GM21360 (cell line): ENCODE results near the gene SCAMP3.
"Not testable (repeated sequence)": the region's sequence is repeated elsewhere in the genome, so short reads cannot be mapped to it uniquely, and the experiment has no call there.

Experiments used
- ATAC-seq: cut with Tn5 transposase; IDR thresholded peaks from one replicate; pipeline ENCODE4 v1.9.1; 2021; ENCODE audit warnings: mild to moderate bottlenecking, moderate library complexity; ENCODE audit not compliant: unreplicated experiment

SCAMP3 gene

GRCh38 chr1:155255243-155256007, 6.7 kb downstream of the SCAMP3 start, which contains the start of gene ENTREP3:
Gene ENTREP3 (minus strand): TSS chr1:155255483. CDS start chr1:155254877, 606 bp downstream.
- peak; percentile 42 for ATAC-seq

- no peak for ATAC-seq
These were observed 7.4 kb downstream of the SCAMP3 start for GRCh38 chr1:155254714-155255242.

DNA sequence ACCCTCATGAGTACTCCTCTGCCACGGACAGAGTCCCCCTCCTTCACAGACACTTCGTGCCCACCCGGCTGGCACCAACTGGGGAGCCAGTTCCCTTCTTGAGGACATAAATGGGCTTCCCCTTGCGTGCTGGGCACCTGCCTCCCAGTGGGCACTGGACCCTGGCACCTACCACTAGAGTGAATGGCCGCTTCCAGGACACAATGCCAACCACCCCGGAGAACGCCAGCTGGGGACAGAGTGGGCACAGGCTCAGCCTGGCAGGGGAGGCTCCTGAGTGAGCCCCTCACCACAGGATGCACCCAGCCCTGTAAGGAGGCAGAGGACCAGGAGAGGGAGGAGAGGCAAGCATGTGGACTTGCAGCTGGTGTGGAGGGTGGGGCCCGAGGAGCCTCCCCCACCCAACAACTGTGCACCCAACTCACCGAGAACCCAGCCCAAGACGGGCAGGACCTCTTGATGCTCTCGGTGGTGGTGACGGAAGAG, 7.9 kb downstream of the SCAMP3 start:
- no peak for ATAC-seq

DNA sequence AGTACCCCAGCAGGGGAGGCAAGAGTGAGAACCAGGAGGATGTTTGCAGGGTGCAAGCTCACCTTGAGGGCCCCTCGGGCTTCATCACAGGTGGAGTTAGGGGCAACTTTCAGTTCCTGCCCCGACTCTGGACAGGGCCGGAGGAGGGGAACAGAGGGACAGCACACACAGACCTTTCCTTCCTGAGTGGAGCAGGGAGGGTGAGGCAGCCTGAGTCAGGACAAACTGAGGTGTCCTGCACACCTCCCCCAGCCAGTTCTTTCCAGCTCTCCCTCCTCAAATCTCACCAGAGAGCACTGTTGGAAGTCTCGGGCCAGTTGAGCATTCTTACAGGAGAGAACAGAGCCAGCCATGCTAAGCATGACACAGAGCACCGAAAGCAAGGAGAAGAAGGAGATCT, 8.4 kb downstream of the SCAMP3 start:
- ATAC-seq: no peak

- no peak for ATAC-seq
These were observed 9.0 kb downstream of the SCAMP3 start for GRCh38 chr1:155253208-155253607.

DNA sequence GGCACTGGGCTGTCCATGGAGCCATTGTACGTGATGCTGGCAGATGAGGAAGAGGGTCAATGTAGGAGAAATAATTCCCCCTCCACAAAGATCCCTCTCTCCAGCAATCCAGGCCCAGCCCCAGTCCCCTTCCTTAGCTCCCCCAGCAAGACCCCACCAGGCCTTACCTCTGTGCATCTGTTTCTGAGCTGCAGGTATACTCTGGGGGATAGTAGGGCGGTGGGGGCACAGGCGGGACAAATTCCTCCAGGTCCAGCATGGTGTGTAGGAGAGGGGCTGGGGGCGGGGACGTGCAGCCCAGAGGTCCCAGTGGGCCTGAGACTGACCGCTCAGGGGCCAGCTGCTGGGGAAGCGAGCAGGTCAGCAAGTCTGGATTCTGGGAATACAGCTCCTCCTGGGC, 10.6 kb downstream of the SCAMP3 start:
- ATAC-seq: no peak

- peak; percentile 66 for ATAC-seq
These were observed 11.3 kb downstream of the SCAMP3 start for GRCh38 chr1:155250633-155251449.

DNA sequence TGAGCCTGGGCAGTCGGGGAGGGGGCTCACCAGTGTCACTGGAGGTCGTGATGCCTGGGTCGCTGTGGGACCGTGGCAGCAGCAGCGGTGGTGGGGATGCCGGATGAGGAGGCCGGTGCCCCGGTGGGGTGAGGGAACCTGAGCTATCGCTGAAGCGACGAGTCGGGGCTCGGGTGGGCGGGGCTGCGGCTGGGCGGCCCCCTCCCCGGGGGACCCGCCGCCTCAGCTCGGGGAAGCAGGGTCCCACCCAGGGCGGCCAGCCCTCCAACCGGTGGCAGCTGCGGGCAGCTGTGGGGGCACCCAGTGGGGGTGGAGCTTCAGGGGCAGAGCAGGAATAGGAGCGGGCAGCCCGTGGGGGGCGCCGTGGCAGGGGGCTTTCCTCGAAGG, 11.9 kb downstream of the SCAMP3 start:
- ATAC-seq: peak; percentile 16

- ATAC-seq: no peak
These were observed 14.2 kb downstream of the SCAMP3 start for GRCh38 chr1:155247667-155248553.

DNA sequence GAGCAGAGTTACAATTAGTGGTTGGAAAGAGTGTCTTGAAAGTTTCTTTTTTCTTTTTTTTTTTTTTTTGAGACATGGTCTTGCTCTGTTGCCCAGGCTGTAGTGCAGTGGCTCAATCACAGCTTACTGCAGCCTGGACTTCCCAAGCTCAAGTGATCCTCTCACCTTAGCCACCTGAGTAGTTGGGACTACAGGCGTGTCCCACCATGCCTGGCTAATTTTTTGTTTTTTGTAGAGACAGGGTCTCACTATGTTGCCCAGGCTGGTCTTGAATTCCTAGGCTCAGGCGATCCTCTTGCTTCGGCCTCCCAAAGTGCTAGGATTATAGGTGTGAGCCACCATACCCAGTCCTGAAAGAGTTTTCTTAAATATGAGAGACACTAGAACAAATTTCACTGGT, 15.4 kb downstream of the SCAMP3 start:
- not testable (repeated sequence) for ATAC-seq

DNA sequence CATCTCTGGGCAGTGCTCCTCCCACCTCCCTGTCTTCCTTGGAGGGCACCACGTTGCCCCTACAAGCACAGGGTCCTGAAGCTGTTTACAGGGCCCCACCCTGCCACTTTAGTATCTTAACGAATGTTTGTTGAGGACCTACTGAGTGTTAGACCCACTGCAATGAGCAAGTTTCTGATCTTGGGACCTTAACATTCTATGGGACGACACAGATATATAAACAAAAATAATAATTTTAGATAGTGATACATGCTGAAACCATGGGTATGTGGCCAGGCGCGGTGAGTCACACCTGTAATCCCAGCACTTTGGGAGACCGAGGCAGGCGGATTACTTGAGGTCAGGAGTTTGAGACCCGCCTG, 17.0 kb downstream of the SCAMP3 start:
- ATAC-seq: no peak

DNA sequence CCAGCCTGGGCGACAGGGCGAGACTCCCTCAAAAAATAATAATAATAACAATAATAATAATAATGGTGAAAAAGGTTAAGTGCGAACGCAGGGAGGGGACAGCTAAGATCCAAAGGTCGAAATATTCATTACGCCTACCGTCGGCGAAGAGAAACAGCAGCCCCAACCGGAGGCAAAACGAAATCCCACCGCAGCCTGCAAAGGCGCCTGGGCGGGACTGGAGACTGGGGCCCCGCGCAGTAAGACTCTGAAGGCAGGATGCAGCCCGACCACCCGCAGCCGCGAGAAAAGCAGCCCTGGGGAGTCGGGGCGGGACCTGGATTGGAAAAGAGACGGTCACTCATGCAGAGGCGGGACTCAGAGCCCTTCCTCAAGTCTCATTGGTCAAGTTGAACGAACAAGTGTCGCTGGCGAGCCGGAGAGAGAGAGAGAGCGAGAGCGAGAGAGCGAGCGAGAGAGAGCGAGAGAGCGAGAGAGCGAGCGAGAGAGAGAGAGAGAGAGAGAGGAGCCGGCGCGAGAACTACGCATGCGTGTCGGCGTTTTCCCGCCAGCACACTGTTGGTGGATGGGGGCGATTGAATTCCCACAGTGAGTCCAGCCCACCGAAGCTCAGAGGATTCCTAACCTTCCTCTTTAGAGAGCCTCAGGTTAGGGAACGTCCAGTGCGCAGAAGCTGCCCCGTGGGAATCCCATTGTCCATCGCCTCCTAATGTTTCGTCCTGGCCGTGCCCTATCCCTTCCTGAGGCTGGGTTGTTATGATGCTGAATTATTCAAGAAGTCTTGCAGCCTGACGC, 17.6 kb downstream of the SCAMP3 start:
- ATAC-seq: peak; percentile 77

- no peak for ATAC-seq
These were observed 19.3 kb downstream of the SCAMP3 start for GRCh38 chr1:155242805-155243358.

DNA sequence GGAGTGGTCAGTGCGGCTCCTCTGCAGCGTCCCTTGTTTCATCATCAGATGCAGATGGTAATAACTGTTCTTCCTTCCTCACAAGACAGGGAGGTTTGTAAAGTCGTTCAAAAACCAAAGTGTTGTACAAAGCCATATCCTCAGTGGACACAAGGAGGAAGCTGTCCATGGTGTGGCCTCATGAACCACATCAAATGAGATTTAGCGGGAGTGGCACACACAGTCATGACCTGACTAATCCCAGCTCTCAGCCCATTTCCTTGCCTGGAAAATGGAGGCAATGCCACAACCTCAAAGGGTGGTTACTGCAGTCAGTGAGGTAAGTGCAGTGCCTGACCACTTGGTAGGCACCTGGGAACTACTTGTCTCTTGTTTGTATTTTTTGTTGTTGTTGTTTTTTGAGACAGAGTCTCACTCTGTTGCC, 20.3 kb downstream of the SCAMP3 start:
- ATAC-seq: no peak

DNA sequence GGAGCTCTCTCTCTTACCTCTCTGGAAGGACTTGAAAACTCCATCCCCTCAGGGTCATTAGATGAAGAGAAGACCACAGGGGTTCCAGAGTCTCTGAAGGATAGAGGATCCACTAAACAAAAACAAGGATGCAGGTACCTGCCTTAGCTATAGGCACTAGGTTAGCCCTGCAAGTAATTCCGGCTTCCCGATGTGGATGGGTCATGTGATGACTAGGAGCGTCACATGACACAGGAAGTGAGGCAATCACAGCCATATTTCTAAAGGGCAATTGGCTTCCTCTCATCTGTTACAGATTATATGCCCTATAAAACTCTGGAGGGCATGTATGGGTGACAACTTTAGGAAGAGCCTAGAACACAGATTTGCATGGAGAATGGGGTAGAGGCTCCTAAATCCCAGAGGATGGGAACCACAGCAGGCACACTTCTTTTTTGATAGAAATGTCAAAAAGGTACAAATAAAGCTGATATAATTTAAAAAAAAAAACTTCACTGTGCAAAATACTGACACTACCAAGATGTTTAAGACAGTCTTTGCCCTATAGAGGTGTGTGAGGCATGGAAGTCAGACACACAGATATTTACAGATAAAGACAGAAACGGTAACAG, 21.0 kb downstream of the SCAMP3 start:
- no peak for ATAC-seq

DNA sequence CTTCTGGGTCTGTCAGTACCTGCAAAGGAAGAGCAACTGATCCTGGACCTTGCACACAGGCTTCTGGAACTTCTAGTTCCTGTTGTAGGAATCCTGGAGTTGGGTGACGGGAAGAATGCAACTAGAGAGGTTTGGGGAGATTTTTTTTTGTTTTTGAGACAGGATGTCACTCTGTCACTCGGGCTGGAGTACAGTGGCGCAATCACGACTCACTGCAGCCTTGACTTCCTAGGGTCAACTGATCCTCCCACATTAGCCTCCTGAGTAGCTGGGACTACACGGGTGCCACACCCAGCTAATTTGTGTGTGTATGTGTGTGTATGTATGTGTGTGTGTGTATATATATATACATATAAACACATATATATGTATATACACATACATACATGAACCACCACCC, 25.7 kb downstream of the SCAMP3 start:
- no peak for ATAC-seq

DNA sequence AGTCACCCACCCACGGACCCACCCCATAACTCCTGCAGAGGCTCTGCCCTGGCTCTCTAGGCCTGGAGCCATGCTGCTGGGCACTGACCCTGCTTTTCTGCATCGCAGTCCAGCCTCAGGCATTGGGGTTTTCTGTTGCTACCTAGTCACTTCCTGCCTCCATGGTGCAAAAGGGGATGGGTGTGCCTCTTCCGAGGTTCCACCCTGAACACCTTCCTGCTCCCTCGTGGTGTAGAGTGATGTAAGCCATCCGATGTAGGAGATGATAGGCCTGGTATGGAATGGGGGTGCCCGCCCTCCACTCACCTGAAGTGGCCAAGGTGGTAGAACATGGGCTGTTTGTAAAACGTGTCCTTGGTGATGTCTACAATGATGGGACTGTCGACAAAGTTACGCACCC, 26.8 kb downstream of the SCAMP3 start:
- ATAC-seq: not testable (repeated sequence)

- not testable (repeated sequence) for ATAC-seq
These were observed 28.7 kb downstream of the SCAMP3 start for GRCh38 chr1:155233502-155233901.
